Measurements from ENCODE around the gene GDF2. TPM values are rescaled to one million over a fixed set of nuclear protein-coding genes. Genes with fewer than 3 reads are reported as not detected.

GDF2 gene
- total RNA-seq, 1 donor from 2014 or later: not detected

- Histone ChIP-seq H3K4me1 (peaks cover 14% of the 10 kb centered on the region), H3K9me3 (no peaks in the 10 kb centered on the region), H3K36me3 (no peaks in the 10 kb centered on the region), H3K27ac (no peak overlapping the region), H3K27me3 (no peaks in the 10 kb centered on the region), H3K4me3 (no peak overlapping the region)
- no peak for DNase-seq (ENCODE audit: extremely low spot score in 2 of 2)
- intact Hi-C loops (cut with DNase I): loop anchor here (10.0 kb wide), 1 partner anchor 264 kb away; no protein-coding TSS in a partner anchor
- no peak for TF ChIP-seq POLR2A (IDR thresholded peaks at IDR 0.05)
- TF ChIP-seq CTCF (IDR thresholded peaks at IDR 0.05): no peak
- TF ChIP-seq POLR2AphosphoS5 (IDR thresholded peaks at IDR 0.05; ENCODE audit: insufficient read depth in 1 of 2, low read depth in 1 of 2): no peak
These were observed 13.5 kb upstream of the GDF2 start for GRCh38 chr10:47308775-47309174.

- Histone ChIP-seq H3K27me3 (no peaks in the 10 kb centered on the region), H3K4me1 (peaks cover 14% of the 10 kb centered on the region), H3K9me3 (no peaks in the 10 kb centered on the region), H3K4me3 (no peak overlapping the region), H3K36me3 (no peaks in the 10 kb centered on the region), H3K27ac (no peak overlapping the region)
- no peak for DNase-seq (ENCODE audit: extremely low spot score in 2 of 2)
- intact Hi-C loops (cut with DNase I): loop anchor here (10.0 kb wide), 1 partner anchor 265 kb away; no protein-coding TSS in a partner anchor
- no peak for TF ChIP-seq POLR2AphosphoS5 (IDR thresholded peaks at IDR 0.05; ENCODE audit: insufficient read depth in 1 of 2, low read depth in 1 of 2)
- no peak for TF ChIP-seq POLR2A (IDR thresholded peaks at IDR 0.05)
- TF ChIP-seq CTCF (IDR thresholded peaks at IDR 0.05): no peak
These were observed 12.7 kb upstream of the GDF2 start for GRCh38 chr10:47309408-47310089.

GRCh38 chr10:47310090-47310505 lies 12.2 kb upstream of the GDF2 start:
- no peaks in the 10 kb centered on the region for H3K9me3 ChIP-seq
- peaks cover 14% of the 10 kb centered on the region for H3K4me1 ChIP-seq
- H3K27me3 ChIP-seq: no peaks in the 10 kb centered on the region
- DNase-seq (ENCODE audit: extremely low spot score in 2 of 2): no peak
- no peak overlapping the region for H3K27ac ChIP-seq
- intact Hi-C loops (cut with DNase I): no loop called here
- no peaks in the 10 kb centered on the region for H3K36me3 ChIP-seq
- H3K4me3 ChIP-seq: no peak overlapping the region
- TF ChIP-seq POLR2A (IDR thresholded peaks at IDR 0.05): no peak
- TF ChIP-seq CTCF (IDR thresholded peaks at IDR 0.05): no peak
- TF ChIP-seq POLR2AphosphoS5 (IDR thresholded peaks at IDR 0.05; ENCODE audit: insufficient read depth in 1 of 2, low read depth in 1 of 2): no peak

DNA sequence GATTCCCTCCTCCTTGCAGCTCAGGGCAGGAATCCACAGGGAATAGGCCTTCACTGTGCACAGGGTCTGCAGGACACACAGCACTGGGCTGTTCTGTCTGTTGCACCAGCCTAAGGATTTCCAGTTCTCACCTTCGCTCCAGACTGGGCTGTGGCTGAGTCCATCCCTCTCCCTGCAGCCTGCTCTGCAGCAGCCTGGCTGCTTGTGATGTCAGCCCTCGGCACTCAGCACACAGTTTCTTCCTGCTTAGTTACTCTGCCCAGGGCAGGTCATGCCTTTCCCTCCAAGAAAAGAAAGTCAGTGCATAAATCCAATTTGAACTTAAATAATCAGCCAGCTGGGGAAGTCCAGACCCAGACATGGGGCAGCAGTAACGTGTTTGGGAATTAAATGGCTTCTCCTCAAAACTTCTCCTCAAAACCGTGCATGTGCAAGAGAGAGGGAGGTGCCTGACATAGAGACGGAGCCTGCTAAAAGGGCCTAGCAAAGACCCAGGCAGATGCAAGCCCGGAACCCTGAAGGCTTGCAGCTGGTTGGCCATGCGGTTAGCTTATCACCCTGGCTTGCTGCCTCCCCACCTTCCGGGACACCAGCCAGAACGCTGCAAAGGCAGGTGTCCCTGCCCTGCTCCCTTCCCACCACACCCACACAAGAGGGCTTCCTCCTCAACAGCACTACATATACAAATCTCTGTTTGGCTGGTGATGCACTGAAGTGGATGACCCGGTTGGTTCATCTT lies 10.9 kb upstream of the GDF2 start:
- H3K36me3 ChIP-seq: no peaks in the 10 kb centered on the region
- H3K4me1 ChIP-seq: peaks cover 14% of the 10 kb centered on the region
- no peak overlapping the region for H3K4me3 ChIP-seq
- no peaks in the 10 kb centered on the region for H3K27me3 ChIP-seq
- no peaks in the 10 kb centered on the region for H3K9me3 ChIP-seq
- H3K27ac ChIP-seq: no peak overlapping the region
- no peak for DNase-seq (ENCODE audit: extremely low spot score in 2 of 2)
- intact Hi-C loops (cut with DNase I): no loop called here
- TF ChIP-seq POLR2A (IDR thresholded peaks at IDR 0.05): no peak
- TF ChIP-seq POLR2AphosphoS5 (IDR thresholded peaks at IDR 0.05; ENCODE audit: insufficient read depth in 1 of 2, low read depth in 1 of 2): no peak
- TF ChIP-seq CTCF (IDR thresholded peaks at IDR 0.05): no peak

Data from vagina (tissue), 2 donors.